GM12878 (cell line): ENCODE results near the gene SNN. TPM values are rescaled to one million over a fixed set of nuclear protein-coding genes. Genes with fewer than 3 reads are reported as not detected.

ENCODE experiments used
- CEBPB ChIP-seq, 2 experiments: fragments of 150-350 bp in 1 of 2; IDR thresholded peaks; 2 replicates each; pipeline ENCODE4 v1.6.1; 2012 to 2014; ENCODE audit warnings: low read depth in 2 of 2, low read length in 2 of 2, borderline replicate concordance in 1 of 2, inconsistent platforms in 1 of 2
- EED ChIP-seq: sonication (generic); IDR thresholded peaks from 2 replicates; pipeline ENCODE4 v1.6.1; 2016; ENCODE audit warnings: antibody characterized with exemption, low read depth
- HCFC1 ChIP-seq: fragments of 150-350 bp; IDR thresholded peaks from 2 replicates; pipeline ENCODE4 v1.6.1; 2014; ENCODE audit warnings: low read length
- MEF2A ChIP-seq: IDR thresholded peaks from 2 replicates; pipeline ENCODE4 v1.6.1; 2011; ENCODE audit warnings: low read depth, mild to moderate bottlenecking, low read length, moderate library complexity; ENCODE audit not compliant: insufficient read depth
- MTA2 ChIP-seq: fragments of 450-650 bp; IDR thresholded peaks from 2 replicates; pipeline ENCODE4 v1.6.1; 2016; ENCODE audit warnings: low read depth, mild to moderate bottlenecking, moderate library complexity
- SREBF2 ChIP-seq: IDR thresholded peaks from 2 replicates; pipeline ENCODE4 v1.6.1; 2012; ENCODE audit warnings: mild to moderate bottlenecking, low read length
- YBX1 ChIP-seq: fragments of 450-650 bp; IDR thresholded peaks from 2 replicates; pipeline ENCODE4 v1.6.1; 2016; ENCODE audit warnings: antibody characterized with exemption
- YY1 ChIP-seq: IDR thresholded peaks from 2 replicates; pipeline ENCODE4 v1.6.1; 2011; ENCODE audit warnings: low read depth, mild to moderate bottlenecking, low read length
- polyA plus RNA-seq, 11 experiments: library from polyadenylated mRNA; depleted of rRNA in 4 of 11; unstranded in 6 of 11; stranded (reverse) in 5 of 11; fragments of >200 nt; fragmentation: Nextera tagmentation in 4 of 11; fragmentation: Illumina TruSeq in 1 of 11; extraction: Ambion mirVana in 4 of 11; extraction: Trizol in 1 of 11; gene quantifications; 1 replicate in 1 of 11; 2 replicates in 10 of 11; pipeline versions ENCODE4 v1.2.1 to v1.2.3, GENCODE V29; 2011 to 2016; ENCODE audit warnings: inconsistent platforms in 2 of 11, missing spikeins in 2 of 11, low read depth in 1 of 11
- total RNA-seq, 4 experiments: library from RNA; depleted of rRNA in 3 of 4; stranded (reverse); fragments of >200 nt in 3 of 4; fragmentation: Illumina TruSeq in 1 of 4; extraction: Trizol in 1 of 4; gene quantifications; 2 replicates each; pipeline versions ENCODE4 v1.2.1 to v1.2.3, GENCODE V29; 2013 to 2021
- TF ChIP-seq, protein P1 (sequence below): fragments of 450-650 bp; IDR thresholded peaks from 2 replicates; pipeline ENCODE4 v1.6.1; 2018; ENCODE audit warnings: mild to moderate bottlenecking, low read depth, moderate library complexity; ENCODE audit not compliant: partially characterized antibody
- TF ChIP-seq, protein P2 (sequence below): fragments of 450-650 bp; conservative IDR thresholded peaks from 2 replicates; pipeline ENCODE4 v1.6.1; 2017; ENCODE audit warnings: mild to moderate bottlenecking, moderate library complexity
- TF ChIP-seq, protein P3 (sequence below): IDR thresholded peaks from 2 replicates; pipeline ENCODE4 v1.6.1; 2012; ENCODE audit warnings: low read length, inconsistent platforms
- TF ChIP-seq, protein P4 (sequence below): fragments of 450-650 bp; IDR thresholded peaks from 2 replicates; pipeline ENCODE4 v1.6.1; 2014; ENCODE audit warnings: mild to moderate bottlenecking
- TF ChIP-seq, protein P5 (sequence below): fragments of 450-650 bp; IDR thresholded peaks from 2 replicates; pipeline ENCODE4 v1.6.1; 2017; ENCODE audit warnings: low read depth, mild to moderate bottlenecking, moderate library complexity
- TF ChIP-seq, protein P6 (sequence below): fragments of 450-650 bp; IDR thresholded peaks from 2 replicates; pipeline ENCODE4 v1.6.1; 2018; ENCODE audit warnings: borderline replicate concordance, mild to moderate bottlenecking; ENCODE audit not compliant: partially characterized antibody

The SNN gene
- total and polyA plus RNA-seq, 10 of the 15 experiments (the other 5 are each of a cell fraction or from before 2014, with no cell fraction given): 2.2 to 43.4 (median 27.8) TPM

DNA sequence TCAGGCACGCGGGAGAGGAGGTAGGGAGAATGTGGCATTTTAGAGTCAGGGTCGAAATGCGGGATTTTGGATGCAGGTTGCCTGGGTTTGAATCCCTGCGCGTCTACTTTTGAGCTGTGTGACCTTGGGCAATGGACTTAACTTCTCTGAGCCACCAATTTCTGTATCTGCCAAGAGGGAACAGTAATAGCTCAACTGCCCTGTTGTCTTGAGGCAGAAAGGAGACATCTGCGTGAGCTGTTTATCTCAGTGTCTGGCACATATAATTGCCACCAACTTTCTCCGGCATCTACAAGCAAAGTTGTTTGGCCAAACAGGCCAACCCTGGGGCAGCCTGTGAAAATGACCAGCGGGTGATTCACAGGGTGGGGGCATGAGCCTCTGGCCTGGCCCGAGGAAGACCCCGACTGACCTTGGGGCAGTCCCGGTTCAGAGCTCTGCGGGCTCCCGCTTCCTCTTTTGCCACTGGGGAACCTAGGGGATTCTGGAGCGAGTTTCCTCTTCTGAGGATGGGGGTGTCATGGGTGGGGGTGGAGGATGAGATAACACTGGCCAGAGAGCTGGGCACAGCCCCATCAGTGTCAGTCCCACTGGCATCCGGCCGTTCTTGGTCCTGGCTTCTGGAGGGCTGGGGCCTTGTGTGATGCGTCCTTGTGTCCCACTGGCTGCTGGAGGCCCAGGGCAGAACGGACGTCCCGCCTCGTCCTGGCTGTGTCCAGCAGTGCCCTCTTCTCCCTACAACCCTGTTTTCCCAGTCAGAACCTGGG, 1.3 kb downstream of the SNN start (continued):
- TF ChIP-seq, protein P1, sequence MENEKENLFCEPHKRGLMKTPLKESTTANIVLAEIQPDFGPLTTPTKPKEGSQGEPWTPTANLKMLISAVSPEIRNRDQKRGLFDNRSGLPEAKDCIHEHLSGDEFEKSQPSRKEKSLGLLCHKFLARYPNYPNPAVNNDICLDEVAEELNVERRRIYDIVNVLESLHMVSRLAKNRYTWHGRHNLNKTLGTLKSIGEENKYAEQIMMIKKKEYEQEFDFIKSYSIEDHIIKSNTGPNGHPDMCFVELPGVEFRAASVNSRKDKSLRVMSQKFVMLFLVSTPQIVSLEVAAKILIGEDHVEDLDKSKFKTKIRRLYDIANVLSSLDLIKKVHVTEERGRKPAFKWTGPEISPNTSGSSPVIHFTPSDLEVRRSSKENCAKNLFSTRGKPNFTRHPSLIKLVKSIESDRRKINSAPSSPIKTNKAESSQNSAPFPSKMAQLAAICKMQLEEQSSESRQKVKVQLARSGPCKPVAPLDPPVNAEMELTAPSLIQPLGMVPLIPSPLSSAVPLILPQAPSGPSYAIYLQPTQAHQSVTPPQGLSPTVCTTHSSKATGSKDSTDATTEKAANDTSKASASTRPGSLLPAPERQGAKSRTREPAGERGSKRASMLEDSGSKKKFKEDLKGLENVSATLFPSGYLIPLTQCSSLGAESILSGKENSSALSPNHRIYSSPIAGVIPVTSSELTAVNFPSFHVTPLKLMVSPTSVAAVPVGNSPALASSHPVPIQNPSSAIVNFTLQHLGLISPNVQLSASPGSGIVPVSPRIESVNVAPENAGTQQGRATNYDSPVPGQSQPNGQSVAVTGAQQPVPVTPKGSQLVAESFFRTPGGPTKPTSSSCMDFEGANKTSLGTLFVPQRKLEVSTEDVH: no peak
- TF ChIP-seq, protein P2, sequence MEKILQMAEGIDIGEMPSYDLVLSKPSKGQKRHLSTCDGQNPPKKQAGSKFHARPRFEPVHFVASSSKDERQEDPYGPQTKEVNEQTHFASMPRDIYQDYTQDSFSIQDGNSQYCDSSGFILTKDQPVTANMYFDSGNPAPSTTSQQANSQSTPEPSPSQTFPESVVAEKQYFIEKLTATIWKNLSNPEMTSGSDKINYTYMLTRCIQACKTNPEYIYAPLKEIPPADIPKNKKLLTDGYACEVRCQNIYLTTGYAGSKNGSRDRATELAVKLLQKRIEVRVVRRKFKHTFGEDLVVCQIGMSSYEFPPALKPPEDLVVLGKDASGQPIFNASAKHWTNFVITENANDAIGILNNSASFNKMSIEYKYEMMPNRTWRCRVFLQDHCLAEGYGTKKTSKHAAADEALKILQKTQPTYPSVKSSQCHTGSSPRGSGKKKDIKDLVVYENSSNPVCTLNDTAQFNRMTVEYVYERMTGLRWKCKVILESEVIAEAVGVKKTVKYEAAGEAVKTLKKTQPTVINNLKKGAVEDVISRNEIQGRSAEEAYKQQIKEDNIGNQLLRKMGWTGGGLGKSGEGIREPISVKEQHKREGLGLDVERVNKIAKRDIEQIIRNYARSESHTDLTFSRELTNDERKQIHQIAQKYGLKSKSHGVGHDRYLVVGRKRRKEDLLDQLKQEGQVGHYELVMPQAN: peak; percentile 40; the same call in 1 of the 2 replicates
- no peak for TF ChIP-seq HCFC1
- TF ChIP-seq YY1: no peak
- no peak for TF ChIP-seq CEBPB (IDR thresholded peaks at IDR 0.05; ENCODE audit: borderline replicate concordance in 1 of 2, low read depth in 2 of 2, low read length in 2 of 2)
- no peak for TF ChIP-seq SREBF2
- TF ChIP-seq MTA2: peak; percentile 75; the same call in 1 of the 2 replicates
- TF ChIP-seq EED: peak; percentile 93
- TF ChIP-seq, protein P3, sequence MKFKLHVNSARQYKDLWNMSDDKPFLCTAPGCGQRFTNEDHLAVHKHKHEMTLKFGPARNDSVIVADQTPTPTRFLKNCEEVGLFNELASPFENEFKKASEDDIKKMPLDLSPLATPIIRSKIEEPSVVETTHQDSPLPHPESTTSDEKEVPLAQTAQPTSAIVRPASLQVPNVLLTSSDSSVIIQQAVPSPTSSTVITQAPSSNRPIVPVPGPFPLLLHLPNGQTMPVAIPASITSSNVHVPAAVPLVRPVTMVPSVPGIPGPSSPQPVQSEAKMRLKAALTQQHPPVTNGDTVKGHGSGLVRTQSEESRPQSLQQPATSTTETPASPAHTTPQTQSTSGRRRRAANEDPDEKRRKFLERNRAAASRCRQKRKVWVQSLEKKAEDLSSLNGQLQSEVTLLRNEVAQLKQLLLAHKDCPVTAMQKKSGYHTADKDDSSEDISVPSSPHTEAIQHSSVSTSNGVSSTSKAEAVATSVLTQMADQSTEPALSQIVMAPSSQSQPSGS: no peak; the same call in 1 of the 2 replicates
- no peak for TF ChIP-seq MEF2A
- TF ChIP-seq, protein P4, sequence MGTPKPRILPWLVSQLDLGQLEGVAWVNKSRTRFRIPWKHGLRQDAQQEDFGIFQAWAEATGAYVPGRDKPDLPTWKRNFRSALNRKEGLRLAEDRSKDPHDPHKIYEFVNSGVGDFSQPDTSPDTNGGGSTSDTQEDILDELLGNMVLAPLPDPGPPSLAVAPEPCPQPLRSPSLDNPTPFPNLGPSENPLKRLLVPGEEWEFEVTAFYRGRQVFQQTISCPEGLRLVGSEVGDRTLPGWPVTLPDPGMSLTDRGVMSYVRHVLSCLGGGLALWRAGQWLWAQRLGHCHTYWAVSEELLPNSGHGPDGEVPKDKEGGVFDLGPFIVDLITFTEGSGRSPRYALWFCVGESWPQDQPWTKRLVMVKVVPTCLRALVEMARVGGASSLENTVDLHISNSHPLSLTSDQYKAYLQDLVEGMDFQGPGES: no peak
- TF ChIP-seq, protein P5, sequence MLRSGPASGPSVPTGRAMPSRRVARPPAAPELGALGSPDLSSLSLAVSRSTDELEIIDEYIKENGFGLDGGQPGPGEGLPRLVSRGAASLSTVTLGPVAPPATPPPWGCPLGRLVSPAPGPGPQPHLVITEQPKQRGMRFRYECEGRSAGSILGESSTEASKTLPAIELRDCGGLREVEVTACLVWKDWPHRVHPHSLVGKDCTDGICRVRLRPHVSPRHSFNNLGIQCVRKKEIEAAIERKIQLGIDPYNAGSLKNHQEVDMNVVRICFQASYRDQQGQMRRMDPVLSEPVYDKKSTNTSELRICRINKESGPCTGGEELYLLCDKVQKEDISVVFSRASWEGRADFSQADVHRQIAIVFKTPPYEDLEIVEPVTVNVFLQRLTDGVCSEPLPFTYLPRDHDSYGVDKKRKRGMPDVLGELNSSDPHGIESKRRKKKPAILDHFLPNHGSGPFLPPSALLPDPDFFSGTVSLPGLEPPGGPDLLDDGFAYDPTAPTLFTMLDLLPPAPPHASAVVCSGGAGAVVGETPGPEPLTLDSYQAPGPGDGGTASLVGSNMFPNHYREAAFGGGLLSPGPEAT: peak; percentile 96
- no peak for TF ChIP-seq YBX1
- TF ChIP-seq, protein P6, sequence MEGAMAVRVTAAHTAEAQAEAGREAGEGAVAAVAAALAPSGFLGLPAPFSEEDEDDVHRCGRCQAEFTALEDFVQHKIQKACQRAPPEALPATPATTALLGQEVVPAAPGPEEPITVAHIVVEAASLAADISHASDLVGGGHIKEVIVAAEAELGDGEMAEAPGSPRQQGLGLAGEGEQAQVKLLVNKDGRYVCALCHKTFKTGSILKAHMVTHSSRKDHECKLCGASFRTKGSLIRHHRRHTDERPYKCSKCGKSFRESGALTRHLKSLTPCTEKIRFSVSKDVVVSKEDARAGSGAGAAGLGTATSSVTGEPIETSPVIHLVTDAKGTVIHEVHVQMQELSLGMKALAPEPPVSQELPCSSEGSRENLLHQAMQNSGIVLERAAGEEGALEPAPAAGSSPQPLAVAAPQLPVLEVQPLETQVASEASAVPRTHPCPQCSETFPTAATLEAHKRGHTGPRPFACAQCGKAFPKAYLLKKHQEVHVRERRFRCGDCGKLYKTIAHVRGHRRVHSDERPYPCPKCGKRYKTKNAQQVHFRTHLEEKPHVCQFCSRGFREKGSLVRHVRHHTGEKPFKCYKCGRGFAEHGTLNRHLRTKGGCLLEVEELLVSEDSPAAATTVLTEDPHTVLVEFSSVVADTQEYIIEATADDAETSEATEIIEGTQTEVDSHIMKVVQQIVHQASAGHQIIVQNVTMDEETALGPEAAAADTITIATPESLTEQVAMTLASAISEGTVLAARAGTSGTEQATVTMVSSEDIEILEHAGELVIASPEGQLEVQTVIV: no peak
